Esophagus squamous epithelium (tissue), 5 donors: ENCODE measurements around the gene SLC12A6. TPM values are rescaled to one million over a fixed set of nuclear protein-coding genes. Genes with fewer than 3 reads are reported as not detected.
A peak's percentile ranks its signal among the peaks of the same experiment; 100 is the strongest.

Source experiments
- DNase-seq: peaks from one replicate; lab custom pipeline; 2025; lab: John Stamatoyannopoulos, UW
- H3K27ac ChIP-seq, 4 donors: fragments of 200-600 bp; sonication (generic); one replicate each; pipeline ENCODE4 v1.5.1; 2016 to 2019; ENCODE audit warnings: mild to moderate bottlenecking in 1 of 4
- H3K27me3 ChIP-seq, 4 donors: fragments of 200-600 bp; sonication (generic); 1 replicate in 3 of 4; 2 replicates in 1 of 4; pipeline versions ENCODE4 v1.5.1 to v1.6.0; 2017 to 2021; ENCODE audit warnings: antibody characterized with exemption in 1 of 4
- H3K36me3 ChIP-seq, 3 donors: fragments of 200-600 bp; sonication (generic); one replicate each; pipeline ENCODE4 v1.5.1; 2016 to 2019
- H3K4me1 ChIP-seq, 3 donors: fragments of 200-600 bp; sonication (generic); one replicate each; pipeline ENCODE4 v1.5.1; 2017 to 2019
- H3K4me3 ChIP-seq, 4 donors: fragments of 200-600 bp; sonication (generic); 1 replicate in 3 of 4; 2 replicates in 1 of 4; pipeline ENCODE4 v1.5.1; 2016 to 2019; ENCODE audit warnings: mild to moderate bottlenecking in 2 of 4, moderate library complexity in 1 of 4
- H3K9me3 ChIP-seq, 3 donors: fragments of 200-600 bp; sonication (generic); one replicate each; pipeline ENCODE4 v1.5.1; 2016 to 2019
- CTCF ChIP-seq, 6 experiments: fragments of 450-650 bp in 4 of 6; fragments of 200-600 bp in 2 of 6; sonication (generic) in 2 of 6; IDR thresholded peaks; one replicate each; pipeline ENCODE4 v1.5.1; 2016 to 2019; ENCODE audit warnings: antibody characterized with exemption in 6 of 6, mild to moderate bottlenecking in 4 of 6, moderate library complexity in 4 of 6
- POLR2A ChIP-seq, 4 donors: fragments of 450-650 bp; IDR thresholded peaks; one replicate each; pipeline ENCODE4 v1.6.1; 2017; ENCODE audit warnings: antibody characterized with exemption in 4 of 4, mild to moderate bottlenecking in 4 of 4, moderate library complexity in 3 of 4
- WGBS, 2 donors: methylation state at CpG; one replicate each; pipeline ENCODE4 v1.1.5; 2018; 5-methylcytosine and 5-hydroxymethylcytosine counted together
- intact Hi-C: fragments of 100-400 bp; cut with DNase I; formaldehyde crosslinking; loops from one replicate; pipeline ENCODE4 v1.15.0; 2022
- total RNA-seq, 4 donors: library from RNA; depleted of rRNA; stranded (reverse); fragments of >200 nt; gene quantifications; one replicate each; pipeline ENCODE4 v1.1.0, GENCODE V29; 2016
- donor health status: DM: yes; HTN: yes; CAD: no.

Gene SLC12A6
- total RNA-seq, 4 donors from 2014 or later: 33.0 to 70.3 (median 49.5) TPM

GRCh38 chr15:34366271-34367065, 28.9 kb upstream of the SLC12A6 start:
- Histone ChIP-seq H3K9me3 (no peaks in the 10 kb centered on the region), H3K27me3 (no peaks in the 10 kb centered on the region), H3K27ac (peak overlapping the region; percentile 98 to 100 (median 99)), H3K36me3 (peaks cover 0 to 29% (median 7%) of the 10 kb centered on the region in 3 donors), H3K4me1 (peaks cover 3 to 67% (median 15%) of the 10 kb centered on the region in 3 donors), H3K4me3 (peak overlapping the region; percentile 88 to 95 (median 92))
- 0 to 2% methylated on average over 13 to 33 of the region's 37 CpGs for WGBS, 2 donors
- TF ChIP-seq CTCF (IDR thresholded peaks at IDR 0.05): no peak
- peak in 1 of 4 donors; percentile 18 for TF ChIP-seq POLR2A (IDR thresholded peaks at IDR 0.05)
- intact Hi-C loops: loop anchor here (10.0 kb wide), 1 partner anchor 132 kb away; no protein-coding TSS in a partner anchor
- DNase-seq: no peak

DNA sequence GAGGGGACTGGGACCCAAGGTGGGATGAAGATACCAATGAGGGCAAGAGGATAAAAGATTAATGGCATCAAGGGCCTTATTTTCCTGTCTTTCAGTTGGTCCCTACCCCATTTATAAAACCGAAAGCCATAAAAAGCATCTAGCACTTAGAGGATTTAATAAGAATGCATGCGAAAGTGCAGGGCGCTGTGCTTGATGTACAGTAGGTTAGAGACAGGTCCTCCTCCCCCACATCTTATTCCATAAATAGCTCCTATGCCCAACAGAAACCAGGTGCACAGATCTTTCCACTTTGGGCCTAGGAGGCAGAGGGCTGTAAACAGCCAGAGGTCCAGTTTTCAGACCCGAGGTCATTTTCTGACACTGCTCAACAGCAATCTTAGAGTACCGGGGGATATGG, 28.3 kb upstream of the SLC12A6 start:
- Histone ChIP-seq H3K27me3 (no peaks in the 10 kb centered on the region), H3K4me1 (peaks cover 3 to 73% (median 15%) of the 10 kb centered on the region in 3 donors), H3K36me3 (peaks cover 0 to 35% (median 7%) of the 10 kb centered on the region in 3 donors), H3K4me3 (peak overlapping the region; percentile 88 to 95 (median 92)), H3K9me3 (no peaks in the 10 kb centered on the region), H3K27ac (peak overlapping the region; percentile 98 to 100 (median 99))
- WGBS, 2 donors: 25 to 35% methylated on average over 3 to 5 of the region's 5 CpGs
- no peak for DNase-seq
- intact Hi-C loops: loop anchor here (10.0 kb wide), 1 partner anchor 131 kb away; no protein-coding TSS in a partner anchor
- no peak for TF ChIP-seq CTCF (IDR thresholded peaks at IDR 0.05)
- TF ChIP-seq POLR2A (IDR thresholded peaks at IDR 0.05): no peak

DNA sequence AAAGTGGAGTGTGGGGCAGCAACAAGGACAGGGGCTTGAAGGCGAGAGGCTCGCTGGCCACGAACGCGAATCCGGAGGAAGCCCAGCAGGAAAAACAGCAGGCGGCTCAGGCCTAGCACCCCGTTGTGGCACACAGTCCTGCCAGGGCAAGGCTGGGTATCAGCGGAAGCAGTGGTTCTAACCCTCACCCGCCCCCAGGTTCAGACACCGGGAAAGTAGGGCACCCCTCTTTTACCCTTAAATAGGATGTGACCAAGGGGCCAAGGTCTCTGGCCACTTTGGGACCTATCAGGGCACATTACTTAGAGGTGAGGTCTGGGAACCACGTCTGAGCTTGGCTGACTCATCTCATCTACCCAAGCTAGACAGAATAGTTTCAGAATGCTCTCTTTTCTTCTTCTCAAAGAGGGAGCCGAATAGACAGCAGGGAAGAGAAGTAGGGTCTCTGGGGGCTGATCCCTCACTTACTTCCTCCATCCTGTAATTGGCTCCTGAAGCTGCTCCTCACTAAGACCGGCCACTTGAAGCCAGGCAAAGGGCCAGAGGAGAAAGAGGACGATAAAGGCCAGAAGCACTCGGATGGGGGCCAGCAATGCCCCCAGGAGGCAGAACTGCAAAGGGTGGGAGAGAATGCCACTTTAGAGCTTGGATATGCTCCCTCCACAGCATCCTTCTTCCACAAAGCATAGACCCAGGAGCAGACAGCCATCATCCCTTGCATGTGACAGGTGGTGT, 27.7 kb upstream of the SLC12A6 start:
- H3K36me3 ChIP-seq: peaks cover 0 to 41% (median 7%) of the 10 kb centered on the region in 3 donors
- intact Hi-C loops: loop anchor here (10.0 kb wide), 1 partner anchor 130 kb away; no protein-coding TSS in a partner anchor
- 29 to 89% methylated on average over 5 to 15 of the region's 16 CpGs for WGBS, 2 donors
- TF ChIP-seq CTCF (IDR thresholded peaks at IDR 0.05): no peak
- no peak for TF ChIP-seq POLR2A (IDR thresholded peaks at IDR 0.05)
- H3K27ac ChIP-seq: peak overlapping the region; percentile 39 to 100 (median 99)
- H3K27me3 ChIP-seq: no peaks in the 10 kb centered on the region
- H3K9me3 ChIP-seq: no peaks in the 10 kb centered on the region
- H3K4me1 ChIP-seq: peaks cover 3 to 79% (median 15%) of the 10 kb centered on the region in 3 donors
- DNase-seq: no peak
- H3K4me3 ChIP-seq: peak overlapping the region; percentile 88 to 95 (median 92)

DNA sequence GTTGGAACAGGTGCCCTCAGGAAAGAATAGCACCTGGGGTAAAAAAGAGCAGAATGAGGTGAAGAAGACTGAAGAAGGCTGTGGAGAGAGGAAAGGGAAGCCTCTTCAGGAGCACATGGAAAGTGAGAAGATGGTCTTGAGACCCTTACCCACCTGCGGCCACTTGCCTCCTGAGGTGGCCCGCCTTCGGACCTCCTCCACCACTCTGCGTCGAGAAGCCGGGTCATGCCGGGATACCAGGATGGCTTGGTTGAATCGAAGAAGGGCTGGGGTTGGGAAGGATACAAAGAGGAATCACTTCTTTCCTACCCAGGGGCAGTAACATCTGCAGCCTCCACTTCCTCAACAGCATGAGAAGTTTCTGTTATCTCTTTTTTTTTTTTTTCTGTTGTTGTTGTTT, 26.5 kb upstream of the SLC12A6 start:
- no peak overlapping the region for H3K4me3 ChIP-seq
- WGBS, 2 donors: 95 to 98% methylated on average over 8 of the region's 8 CpGs
- peak overlapping the region in 1 of 4 donors; percentile 74 for H3K27ac ChIP-seq
- no peak for TF ChIP-seq POLR2A (IDR thresholded peaks at IDR 0.05)
- TF ChIP-seq CTCF (IDR thresholded peaks at IDR 0.05): no peak
- H3K9me3 ChIP-seq: no peaks in the 10 kb centered on the region
- peaks cover 0 to 52% (median 12%) of the 10 kb centered on the region in 3 donors for H3K36me3 ChIP-seq
- peaks cover 8 to 85% (median 24%) of the 10 kb centered on the region in 3 donors for H3K4me1 ChIP-seq
- intact Hi-C loops: loop anchor here (10.0 kb wide), 1 partner anchor 129 kb away; no protein-coding TSS in a partner anchor
- DNase-seq: no peak
- no peaks in the 10 kb centered on the region for H3K27me3 ChIP-seq
